WTC11 (cell line): ENCODE measurements around the gene TEP1. TPM values are rescaled to one million over a fixed set of nuclear protein-coding genes. Genes with fewer than 3 reads are reported as not detected.

Experiments
- ATAC-seq: fragments of 200-7000 bp; cut with Tn5 transposase; 2 replicates; pipeline ENCODE4 v1.10.0; 2021; ENCODE audit warnings: mild to moderate bottlenecking, moderate library complexity
- CTCF ChIA-PET: fragments of 300-600 bp; sonication (Branson Sonifier 250); formaldehyde crosslinking; loops from one replicate; lab custom pipeline; 2021; ENCODE audit warnings: antibody characterized with exemption; lab: Charles Lee
- POLR2A ChIA-PET: fragments of 350-600 bp; sonication (Branson Sonifier 250); formaldehyde crosslinking; loops from one replicate; lab custom pipeline; 2021; ENCODE audit warnings: antibody characterized with exemption; lab: Charles Lee
- DNase-seq: peaks from one replicate; pipeline ENCODE4 v3.0.0; 2021; ENCODE audit warnings: low spot score
- H3K27ac Mint-ChIP-seq: 2 replicates; pipeline ENCODE4 v1.8.0; 2021; ENCODE audit warnings: mixed read lengths
- H3K27me3 Mint-ChIP-seq: 2 replicates; pipeline ENCODE4 v1.8.0; 2021; ENCODE audit warnings: low read depth, mild to moderate bottlenecking, moderate library complexity, mixed read lengths
- H3K36me3 Mint-ChIP-seq: 2 replicates; pipeline ENCODE4 v1.8.0; 2021; ENCODE audit warnings: mixed read lengths
- H3K4me1 Mint-ChIP-seq: 2 replicates; pipeline ENCODE4 v1.8.0; 2022; ENCODE audit warnings: mixed read lengths
- H3K4me3 Mint-ChIP-seq: 2 replicates; pipeline ENCODE4 v1.8.0; 2021; ENCODE audit warnings: mild to moderate bottlenecking, moderate library complexity, mixed read lengths
- H3K9me3 Mint-ChIP-seq: 2 replicates; pipeline ENCODE4 v1.8.0; 2021; ENCODE audit warnings: mixed read lengths
- AFF4 ChIP-seq: sonication (generic); formaldehyde crosslinking; IDR thresholded peaks from 2 replicates; pipeline ENCODE4 v1.8.1; 2023; ENCODE audit warnings: mild to moderate bottlenecking, missing genetic modification reagents, borderline replicate concordance
- ARID4B ChIP-seq: sonication (generic); formaldehyde crosslinking; IDR thresholded peaks from 2 replicates; pipeline ENCODE4 v1.8.0; 2023; ENCODE audit warnings: missing genetic modification reagents, mild to moderate bottlenecking, borderline replicate concordance
- ATF1 ChIP-seq: sonication (generic); formaldehyde crosslinking; IDR thresholded peaks from 2 replicates; pipeline ENCODE4 v1.8.1; 2023; ENCODE audit warnings: mild to moderate bottlenecking, moderate library complexity, missing genetic modification reagents
- E2F1 ChIP-seq: sonication (generic); formaldehyde crosslinking; IDR thresholded peaks from 2 replicates; pipeline ENCODE4 v1.8.0; 2022; ENCODE audit warnings: mild to moderate bottlenecking, missing genetic modification reagents
- E2F5 ChIP-seq: sonication (generic); formaldehyde crosslinking; IDR thresholded peaks from 2 replicates; pipeline ENCODE4 v1.8.1; 2022; ENCODE audit warnings: mild to moderate bottlenecking, moderate library complexity, missing genetic modification reagents
- ERG ChIP-seq: fragments of 250-450 bp; sonication (Bioruptor Pico); IDR thresholded peaks from 2 replicates; pipeline ENCODE4 v1.8.0; 2021; ENCODE audit warnings: mild to moderate bottlenecking
- KAT7 ChIP-seq: sonication (generic); formaldehyde crosslinking; IDR thresholded peaks from 2 replicates; pipeline ENCODE4 v1.8.1; 2023; ENCODE audit warnings: missing genetic modification reagents, mild to moderate bottlenecking, borderline replicate concordance
- MLX ChIP-seq: sonication (generic); formaldehyde crosslinking; IDR thresholded peaks from 2 replicates; pipeline ENCODE4 v1.8.1; 2023; ENCODE audit warnings: mild to moderate bottlenecking, missing genetic modification reagents, moderate library complexity
- NR2C2 ChIP-seq: sonication (generic); formaldehyde crosslinking; IDR thresholded peaks from 2 replicates; pipeline ENCODE4 v1.8.0; 2022; ENCODE audit warnings: mild to moderate bottlenecking, missing genetic modification reagents
- OVOL2 ChIP-seq: fragments of 250-450 bp; sonication (Bioruptor Pico); IDR thresholded peaks from 2 replicates; pipeline ENCODE4 v1.9.0; 2021; ENCODE audit warnings: mild to moderate bottlenecking, borderline replicate concordance
- SMAD3 ChIP-seq: sonication (generic); formaldehyde crosslinking; IDR thresholded peaks from 2 replicates; pipeline ENCODE4 v1.8.0; 2022; ENCODE audit warnings: missing genetic modification reagents, mild to moderate bottlenecking, borderline replicate concordance
- SOX15 ChIP-seq: fragments of 250-450 bp; sonication (Bioruptor Pico); IDR thresholded peaks from 2 replicates; pipeline ENCODE4 v1.9.0; 2021; ENCODE audit warnings: mild to moderate bottlenecking
- STAT6 ChIP-seq: sonication (generic); formaldehyde crosslinking; conservative IDR thresholded peaks from 2 replicates; pipeline ENCODE4 v1.8.1; 2023; ENCODE audit warnings: mild to moderate bottlenecking, low read depth, missing genetic modification reagents, moderate library complexity
- TCF7 ChIP-seq: sonication (generic); formaldehyde crosslinking; IDR thresholded peaks from 2 replicates; pipeline ENCODE4 v1.8.0; 2022; ENCODE audit warnings: mild to moderate bottlenecking, low read depth, missing genetic modification reagents, moderate library complexity
- TEAD1 ChIP-seq: sonication (generic); formaldehyde crosslinking; IDR thresholded peaks from 2 replicates; pipeline ENCODE4 v1.8.0; 2022; ENCODE audit warnings: mild to moderate bottlenecking, missing genetic modification reagents
- ZNF263 ChIP-seq: sonication (generic); formaldehyde crosslinking; IDR thresholded peaks from 2 replicates; pipeline ENCODE4 v1.8.1; 2022; ENCODE audit warnings: low read depth, mild to moderate bottlenecking, moderate library complexity, missing genetic modification reagents
- ZNF317 ChIP-seq: sonication (generic); formaldehyde crosslinking; IDR thresholded peaks from 2 replicates; pipeline ENCODE4 v1.8.1; 2023; ENCODE audit warnings: low read depth, mild to moderate bottlenecking, moderate library complexity, missing genetic modification reagents, borderline replicate concordance
- ZNF423 ChIP-seq: fragments of 250-450 bp; sonication (Bioruptor Pico); IDR thresholded peaks from 2 replicates; pipeline ENCODE4 v2.1.2; 2022; ENCODE audit warnings: mild to moderate bottlenecking, moderate library complexity
- total RNA-seq: library from RNA; stranded (reverse); gene quantifications from 3 replicates; pipeline ENCODE4 v1.2.3, GENCODE V29; 2021

TEP1 gene
- total RNA-seq, 1 experiment from 2014 or later = 16.0 TPM

GRCh38 chr14:20356422-20356821, 56.9 kb downstream of the TEP1 start:
- CTCF ChIA-PET = interaction anchor here (1.1 kb wide), 1 partner anchor 257 kb away, joined by 3 read pairs; no protein-coding TSS in a partner anchor

GRCh38 chr14:20350860-20351259, 62.4 kb downstream of the TEP1 start:
- ATAC-seq (no peak), DNase-seq (no peak)
- no peak overlapping the region for H3K27ac Mint-ChIP-seq
- H3K27me3 Mint-ChIP-seq = no peaks in the 10 kb centered on the region
- CTCF ChIA-PET = no interaction called here
- H3K9me3 Mint-ChIP-seq = no peaks in the 10 kb centered on the region
- H3K36me3 Mint-ChIP-seq = peaks cover 74% of the 10 kb centered on the region
- no peaks in the 10 kb centered on the region for H3K4me1 Mint-ChIP-seq
- no peak overlapping the region for H3K4me3 Mint-ChIP-seq
- POLR2A ChIA-PET = no interaction called here
- TF ChIP-seq E2F1 (CRISPR knock-in tag) (no peak), ARID4B (CRISPR knock-in tag) (no peak), TEAD1 (no peak), AFF4 (CRISPR knock-in tag) (no peak), ZNF263 (CRISPR knock-in tag) (no peak), ZNF317 (CRISPR knock-in tag) (no peak)

More at GRCh38 chr14:20356422-20356821, 56.9 kb downstream of the TEP1 start:
- Mint-ChIP-seq H3K27ac (no peak overlapping the region), H3K27me3 (no peaks in the 10 kb centered on the region), H3K9me3 (no peaks in the 10 kb centered on the region), H3K4me3 (no peak overlapping the region), H3K36me3 (peaks cover 78% of the 10 kb centered on the region), H3K4me1 (no peaks in the 10 kb centered on the region)
- no peak for DNase-seq
- POLR2A ChIA-PET = interaction anchor here (1.0 kb wide), 1 partner anchor 13 kb away, joined by 4 read pairs; the partner anchor contains the start of gene PARP2
- ATAC-seq = no peak
- TF ChIP-seq KAT7 (no peak), ERG (CRISPR knock-in tag) (no peak), STAT6 (CRISPR knock-in tag) (no peak), SMAD3 (CRISPR knock-in tag) (no peak), OVOL2 (CRISPR knock-in tag) (no peak), MLX (CRISPR knock-in tag) (no peak), NR2C2 (CRISPR knock-in tag) (no peak), SOX15 (CRISPR knock-in tag) (no peak), ZNF423 (CRISPR knock-in tag) (no peak), E2F5 (CRISPR knock-in tag) (no peak), TCF7 (CRISPR knock-in tag) (no peak), ATF1 (no peak)
